Measurements from ENCODE around the gene PDLIM5. TPM values are rescaled to one million over a fixed set of nuclear protein-coding genes. Genes with fewer than 3 reads are reported as not detected.

PDLIM5 gene
- total and polyA plus RNA-seq, 9 donors: 154 to 282 (median 221) TPM

GRCh38 chr4:94533405-94534223 is 81.9 kb downstream of the PDLIM5 start:
- WGBS (ENCODE audit: insufficient coverage): 20% methylated on average over 1 of the region's 4 CpGs
- Histone ChIP-seq H3K36me3 (ENCODE audit: control insufficient read depth, insufficient read depth, low read length) (no peaks in the 10 kb centered on the region), H3K9me3 (replicated peaks; ENCODE audit: control insufficient read depth, low read depth, low read length) (no peaks in the 10 kb centered on the region), H3K4me1 (ENCODE audit: control insufficient read depth, insufficient read depth, low read length) (peaks cover 9% of the 10 kb centered on the region), H3K27me3 (ENCODE audit: control insufficient read depth, insufficient read depth, low read length) (no peaks in the 10 kb centered on the region), H3K27ac (ENCODE audit: low read length) (no peak overlapping the region), H3K4me3 (ENCODE audit: low read length) (no peak overlapping the region)
- no peak for DNase-seq

GRCh38 chr4:94534401-94535312 is 82.9 kb downstream of the PDLIM5 start:
- 80% methylated on average over 1 of the region's 5 CpGs for WGBS (ENCODE audit: insufficient coverage)
- H3K36me3 ChIP-seq (ENCODE audit: control insufficient read depth, insufficient read depth, low read length): no peaks in the 10 kb centered on the region
- H3K9me3 ChIP-seq (replicated peaks; ENCODE audit: control insufficient read depth, low read depth, low read length): no peaks in the 10 kb centered on the region
- peak; percentile 29 for DNase-seq
- H3K4me1 ChIP-seq (ENCODE audit: control insufficient read depth, insufficient read depth, low read length): peaks cover 9% of the 10 kb centered on the region
- peak overlapping the region; percentile 15 for H3K27ac ChIP-seq (ENCODE audit: low read length)
- no peaks in the 10 kb centered on the region for H3K27me3 ChIP-seq (ENCODE audit: control insufficient read depth, insufficient read depth, low read length)
- H3K4me3 ChIP-seq (ENCODE audit: low read length): no peak overlapping the region

GRCh38 chr4:94536049-94536448 is 84.3 kb downstream of the PDLIM5 start:
- peak; percentile 44 for DNase-seq
- 55% methylated on average over 2 of the region's 3 CpGs for WGBS (ENCODE audit: insufficient coverage)
- H3K4me3 ChIP-seq (ENCODE audit: low read length): no peak overlapping the region

GRCh38 chr4:94536649-94537469 is 85.1 kb downstream of the PDLIM5 start:
- WGBS (ENCODE audit: insufficient coverage): no CpG with 5 or more reads among the region's 3 CpGs
- peak overlapping the region; percentile 59 for H3K27ac ChIP-seq (ENCODE audit: low read length)

More at GRCh38 chr4:94536049-94536448, 84.3 kb downstream of the PDLIM5 start:
- Histone ChIP-seq H3K36me3 (ENCODE audit: control insufficient read depth, insufficient read depth, low read length) (no peaks in the 10 kb centered on the region), H3K4me1 (ENCODE audit: control insufficient read depth, insufficient read depth, low read length) (peaks cover 9% of the 10 kb centered on the region), H3K27me3 (ENCODE audit: control insufficient read depth, insufficient read depth, low read length) (no peaks in the 10 kb centered on the region), H3K9me3 (replicated peaks; ENCODE audit: control insufficient read depth, low read depth, low read length) (no peaks in the 10 kb centered on the region), H3K27ac (ENCODE audit: low read length) (peak overlapping the region; percentile 59)

GRCh38 chr4:94537921-94538628 is 86.3 kb downstream of the PDLIM5 start:
- no CpG with 5 or more reads among the region's 3 CpGs for WGBS (ENCODE audit: insufficient coverage)
- DNase-seq: no peak
- H3K27ac ChIP-seq (ENCODE audit: low read length): no peak overlapping the region

More at GRCh38 chr4:94536649-94537469, 85.1 kb downstream of the PDLIM5 start:
- H3K9me3 ChIP-seq (replicated peaks; ENCODE audit: control insufficient read depth, low read depth, low read length): no peaks in the 10 kb centered on the region
- no peak overlapping the region for H3K4me3 ChIP-seq (ENCODE audit: low read length)
- no peaks in the 10 kb centered on the region for H3K27me3 ChIP-seq (ENCODE audit: control insufficient read depth, insufficient read depth, low read length)
- DNase-seq: peak; percentile 58
- no peaks in the 10 kb centered on the region for H3K36me3 ChIP-seq (ENCODE audit: control insufficient read depth, insufficient read depth, low read length)
- peaks cover 9% of the 10 kb centered on the region for H3K4me1 ChIP-seq (ENCODE audit: control insufficient read depth, insufficient read depth, low read length)

GRCh38 chr4:94540476-94540875 is 88.7 kb downstream of the PDLIM5 start:
- no peaks in the 10 kb centered on the region for H3K36me3 ChIP-seq (ENCODE audit: control insufficient read depth, insufficient read depth, low read length)
- no peak for DNase-seq
- H3K27me3 ChIP-seq (ENCODE audit: control insufficient read depth, insufficient read depth, low read length): no peaks in the 10 kb centered on the region
- H3K4me1 ChIP-seq (ENCODE audit: control insufficient read depth, insufficient read depth, low read length): peaks cover 3% of the 10 kb centered on the region
- no peak overlapping the region for H3K27ac ChIP-seq (ENCODE audit: low read length)
- H3K4me3 ChIP-seq (ENCODE audit: low read length): no peak overlapping the region
- WGBS (ENCODE audit: insufficient coverage): 89% methylated on average over 1 of the region's 1 CpG
- no peaks in the 10 kb centered on the region for H3K9me3 ChIP-seq (replicated peaks; ENCODE audit: control insufficient read depth, low read depth, low read length)

More at GRCh38 chr4:94537921-94538628, 86.3 kb downstream of the PDLIM5 start:
- Histone ChIP-seq H3K4me3 (ENCODE audit: low read length) (no peak overlapping the region), H3K4me1 (ENCODE audit: control insufficient read depth, insufficient read depth, low read length) (peaks cover 9% of the 10 kb centered on the region), H3K9me3 (replicated peaks; ENCODE audit: control insufficient read depth, low read depth, low read length) (no peaks in the 10 kb centered on the region), H3K36me3 (ENCODE audit: control insufficient read depth, insufficient read depth, low read length) (no peaks in the 10 kb centered on the region), H3K27me3 (ENCODE audit: control insufficient read depth, insufficient read depth, low read length) (no peaks in the 10 kb centered on the region)

GRCh38 chr4:94544811-94545210 is 93.1 kb downstream of the PDLIM5 start:
- Histone ChIP-seq H3K27ac (ENCODE audit: low read length) (no peak overlapping the region), H3K9me3 (replicated peaks; ENCODE audit: control insufficient read depth, low read depth, low read length) (no peaks in the 10 kb centered on the region), H3K36me3 (ENCODE audit: control insufficient read depth, insufficient read depth, low read length) (no peaks in the 10 kb centered on the region), H3K4me1 (ENCODE audit: control insufficient read depth, insufficient read depth, low read length) (no peaks in the 10 kb centered on the region), H3K4me3 (ENCODE audit: low read length) (no peak overlapping the region), H3K27me3 (ENCODE audit: control insufficient read depth, insufficient read depth, low read length) (no peaks in the 10 kb centered on the region)
- WGBS (ENCODE audit: insufficient coverage): 100% methylated on average over 1 of the region's 2 CpGs
- no peak for DNase-seq

GRCh38 chr4:94545296-94545695 is 93.6 kb downstream of the PDLIM5 start:
- H3K4me1 ChIP-seq (ENCODE audit: control insufficient read depth, insufficient read depth, low read length): no peaks in the 10 kb centered on the region
- H3K9me3 ChIP-seq (replicated peaks; ENCODE audit: control insufficient read depth, low read depth, low read length): no peaks in the 10 kb centered on the region
- H3K4me3 ChIP-seq (ENCODE audit: low read length): no peak overlapping the region
- no CpG with 5 or more reads among the region's 2 CpGs for WGBS (ENCODE audit: insufficient coverage)
- no peak overlapping the region for H3K27ac ChIP-seq (ENCODE audit: low read length)
- H3K27me3 ChIP-seq (ENCODE audit: control insufficient read depth, insufficient read depth, low read length): no peaks in the 10 kb centered on the region
- no peaks in the 10 kb centered on the region for H3K36me3 ChIP-seq (ENCODE audit: control insufficient read depth, insufficient read depth, low read length)
- DNase-seq: no peak

- no peaks in the 10 kb centered on the region for H3K9me3 ChIP-seq (replicated peaks; ENCODE audit: control insufficient read depth, low read depth, low read length)
- no peaks in the 10 kb centered on the region for H3K36me3 ChIP-seq (ENCODE audit: control insufficient read depth, insufficient read depth, low read length)
- no peaks in the 10 kb centered on the region for H3K4me1 ChIP-seq (ENCODE audit: control insufficient read depth, insufficient read depth, low read length)
- H3K27ac ChIP-seq (ENCODE audit: low read length): no peak overlapping the region
- H3K27me3 ChIP-seq (ENCODE audit: control insufficient read depth, insufficient read depth, low read length): no peaks in the 10 kb centered on the region
- WGBS (ENCODE audit: insufficient coverage): 84% methylated on average over 3 of the region's 3 CpGs
- H3K4me3 ChIP-seq (ENCODE audit: low read length): no peak overlapping the region
- DNase-seq: no peak
Observed at GRCh38 chr4:94546949-94547348, 95.2 kb downstream of the PDLIM5 start.

Data from muscle of leg (tissue), 11 donors.